ENCODE results near the gene FBN1. TPM values are rescaled to one million over a fixed set of nuclear protein-coding genes. Genes with fewer than 3 reads are reported as not detected.

Gene FBN1
- total and polyA plus RNA-seq, 2 of the 13 experiments (the other 11 are each of a cell fraction or from before 2014, with no cell fraction given), result 1.5 to 3.0 TPM

DNA sequence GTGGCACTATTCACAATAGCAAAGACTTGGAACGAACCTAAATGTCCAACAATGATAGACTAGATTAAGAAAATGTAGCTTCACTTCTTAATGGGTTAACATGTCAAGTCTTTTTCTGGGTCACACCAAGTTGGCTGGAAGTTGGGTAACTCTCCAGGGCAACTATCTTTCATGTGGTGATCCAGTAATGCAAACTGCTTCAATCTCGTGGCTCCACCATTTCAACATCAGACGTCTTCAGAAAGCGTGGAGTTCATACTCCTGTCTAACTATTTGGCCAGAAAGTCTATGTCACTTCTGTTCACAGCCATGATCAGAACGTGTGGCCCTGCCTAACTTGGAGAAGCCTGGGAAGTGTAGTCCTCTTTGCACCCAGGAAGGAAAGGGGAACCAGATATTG is 282.0 kb downstream of the FBN1 start:
- ATAC-seq (no peak), DNase-seq (ENCODE audit: low spot score) (no peak), FAIRE-seq (no peak)
- 0% methylated on average over 5 of the region's 5 CpGs for WGBS (ENCODE audit: low lambda C conversion rate)
- Histone ChIP-seq H3K4me1 (ENCODE audit: insufficient read depth, low read length) (no peaks in the 10 kb centered on the region), H2AFZ (ENCODE audit: low read length) (no peak overlapping the region), H3K9ac (ENCODE audit: insufficient read depth, low read depth, low read length) (no peak overlapping the region), H3K36me3 (replicated peaks in 1 of 2; ENCODE audit: control insufficient read depth in 1 of 2, insufficient read depth in 2 of 2, low read length in 2 of 2) (no peaks in the 10 kb centered on the region), H3K4me2 (ENCODE audit: low read depth, low read length) (no peak overlapping the region), H4K20me1 (ENCODE audit: insufficient read depth, low read length) (no peaks in the 10 kb centered on the region), H3K79me2 (ENCODE audit: insufficient read depth, low read length) (no peaks in the 10 kb centered on the region), H3K9me3 (ENCODE audit: low read length) (no peaks in the 10 kb centered on the region), H3K27me3 (ENCODE audit: control insufficient read depth in 1 of 2, insufficient read depth in 2 of 2, low read length in 2 of 2) (no peaks in the 10 kb centered on the region), H3K4me3 (replicated peaks in 1 of 3; ENCODE audit: insufficient read depth in 1 of 3, low read depth in 2 of 3, low read length in 3 of 3) (no peak overlapping the region), H3K27ac (ENCODE audit: extremely low read length, insufficient read depth, low read length) (no peak overlapping the region)
- BruUV-seq (replicated peaks), result no TSS peak
- in situ Hi-C loops (cut with HindIII; ENCODE audit: extremely low pct_ligation_motif_present, low pct_unique_long_range_greater_than_20kb) (loop anchor here (25.0 kb wide), 1 partner anchor 474 kb away; no protein-coding TSS in a partner anchor), intact Hi-C loops (cut with micrococcal nuclease; ENCODE audit: unreplicated experiment) (no loop called here)
- ChIA-PET CTCF (ENCODE audit: low intra/inter-chr PET ratio, low total read pairs) (no interaction called here), POLR2A (no interaction called here)
- TF ChIP-seq RNF2 (conservative IDR thresholded peaks at IDR 0.05; ENCODE audit: low read depth) (no peak), GZF1 (CRISPR knock-in tag; IDR thresholded peaks at IDR 0.05) (no peak), ARNT (IDR thresholded peaks at IDR 0.05) (no peak), PITX1 (CRISPR knock-in tag; IDR thresholded peaks at IDR 0.05) (no peak), NFATC3 (CRISPR knock-in tag; IDR thresholded peaks at IDR 0.05) (no peak), TARDBP (CRISPR knock-in tag; IDR thresholded peaks at IDR 0.05) (no peak), SUZ12 (IDR thresholded peaks at IDR 0.05; ENCODE audit: low read depth, low read length) (no peak), ZNF569 (CRISPR knock-in tag; IDR thresholded peaks at IDR 0.05; ENCODE audit: borderline replicate concordance) (no peak), ADNP (CRISPR knock-in tag; IDR thresholded peaks at IDR 0.05) (no peak), RARA (CRISPR knock-in tag; IDR thresholded peaks at IDR 0.05) (no peak), SKI (IDR thresholded peaks at IDR 0.05; ENCODE audit: partially characterized antibody) (no peak), PHB2 (IDR thresholded peaks at IDR 0.05; ENCODE audit: partially characterized antibody) (no peak)
- TF ChIP-seq, protein P1, sequence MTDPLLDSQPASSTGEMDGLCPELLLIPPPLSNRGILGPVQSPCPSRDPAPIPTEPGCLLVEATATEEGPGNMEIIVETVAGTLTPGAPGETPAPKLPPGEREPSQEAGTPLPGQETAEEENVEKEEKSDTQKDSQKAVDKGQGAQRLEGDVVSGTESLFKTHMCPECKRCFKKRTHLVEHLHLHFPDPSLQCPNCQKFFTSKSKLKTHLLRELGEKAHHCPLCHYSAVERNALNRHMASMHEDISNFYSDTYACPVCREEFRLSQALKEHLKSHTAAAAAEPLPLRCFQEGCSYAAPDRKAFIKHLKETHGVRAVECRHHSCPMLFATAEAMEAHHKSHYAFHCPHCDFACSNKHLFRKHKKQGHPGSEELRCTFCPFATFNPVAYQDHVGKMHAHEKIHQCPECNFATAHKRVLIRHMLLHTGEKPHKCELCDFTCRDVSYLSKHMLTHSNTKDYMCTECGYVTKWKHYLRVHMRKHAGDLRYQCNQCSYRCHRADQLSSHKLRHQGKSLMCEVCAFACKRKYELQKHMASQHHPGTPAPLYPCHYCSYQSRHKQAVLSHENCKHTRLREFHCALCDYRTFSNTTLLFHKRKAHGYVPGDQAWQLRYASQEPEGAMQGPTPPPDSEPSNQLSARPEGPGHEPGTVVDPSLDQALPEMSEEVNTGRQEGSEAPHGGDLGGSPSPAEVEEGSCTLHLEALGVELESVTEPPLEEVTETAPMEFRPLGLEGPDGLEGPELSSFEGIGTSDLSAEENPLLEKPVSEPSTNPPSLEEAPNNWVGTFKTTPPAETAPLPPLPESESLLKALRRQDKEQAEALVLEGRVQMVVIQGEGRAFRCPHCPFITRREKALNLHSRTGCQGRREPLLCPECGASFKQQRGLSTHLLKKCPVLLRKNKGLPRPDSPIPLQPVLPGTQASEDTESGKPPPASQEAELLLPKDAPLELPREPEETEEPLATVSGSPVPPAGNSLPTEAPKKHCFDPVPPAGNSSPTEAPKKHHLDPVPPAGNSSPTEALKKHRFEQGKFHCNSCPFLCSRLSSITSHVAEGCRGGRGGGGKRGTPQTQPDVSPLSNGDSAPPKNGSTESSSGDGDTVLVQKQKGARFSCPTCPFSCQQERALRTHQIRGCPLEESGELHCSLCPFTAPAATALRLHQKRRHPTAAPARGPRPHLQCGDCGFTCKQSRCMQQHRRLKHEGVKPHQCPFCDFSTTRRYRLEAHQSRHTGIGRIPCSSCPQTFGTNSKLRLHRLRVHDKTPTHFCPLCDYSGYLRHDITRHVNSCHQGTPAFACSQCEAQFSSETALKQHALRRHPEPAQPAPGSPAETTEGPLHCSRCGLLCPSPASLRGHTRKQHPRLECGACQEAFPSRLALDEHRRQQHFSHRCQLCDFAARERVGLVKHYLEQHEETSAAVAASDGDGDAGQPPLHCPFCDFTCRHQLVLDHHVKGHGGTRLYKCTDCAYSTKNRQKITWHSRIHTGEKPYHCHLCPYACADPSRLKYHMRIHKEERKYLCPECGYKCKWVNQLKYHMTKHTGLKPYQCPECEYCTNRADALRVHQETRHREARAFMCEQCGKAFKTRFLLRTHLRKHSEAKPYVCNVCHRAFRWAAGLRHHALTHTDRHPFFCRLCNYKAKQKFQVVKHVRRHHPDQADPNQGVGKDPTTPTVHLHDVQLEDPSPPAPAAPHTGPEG (CRISPR knock-in tag; IDR thresholded peaks at IDR 0.05), result no peak
- TF ChIP-seq, protein P2, sequence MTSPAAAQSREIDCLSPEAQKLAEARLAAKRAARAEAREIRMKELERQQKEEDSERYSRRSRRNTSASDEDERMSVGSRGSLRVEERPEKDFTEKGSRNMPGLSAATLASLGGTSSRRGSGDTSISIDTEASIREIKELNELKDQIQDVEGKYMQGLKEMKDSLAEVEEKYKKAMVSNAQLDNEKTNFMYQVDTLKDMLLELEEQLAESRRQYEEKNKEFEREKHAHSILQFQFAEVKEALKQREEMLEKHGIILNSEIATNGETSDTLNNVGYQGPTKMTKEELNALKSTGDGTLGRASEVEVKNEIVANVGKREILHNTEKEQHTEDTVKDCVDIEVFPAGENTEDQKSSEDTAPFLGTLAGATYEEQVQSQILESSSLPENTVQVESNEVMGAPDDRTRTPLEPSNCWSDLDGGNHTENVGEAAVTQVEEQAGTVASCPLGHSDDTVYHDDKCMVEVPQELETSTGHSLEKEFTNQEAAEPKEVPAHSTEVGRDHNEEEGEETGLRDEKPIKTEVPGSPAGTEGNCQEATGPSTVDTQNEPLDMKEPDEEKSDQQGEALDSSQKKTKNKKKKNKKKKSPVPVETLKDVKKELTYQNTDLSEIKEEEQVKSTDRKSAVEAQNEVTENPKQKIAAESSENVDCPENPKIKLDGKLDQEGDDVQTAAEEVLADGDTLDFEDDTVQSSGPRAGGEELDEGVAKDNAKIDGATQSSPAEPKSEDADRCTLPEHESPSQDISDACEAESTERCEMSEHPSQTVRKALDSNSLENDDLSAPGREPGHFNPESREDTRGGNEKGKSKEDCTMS (CRISPR knock-in tag; conservative IDR thresholded peaks at IDR 0.05), result no peak
- TF ChIP-seq, protein P3, sequence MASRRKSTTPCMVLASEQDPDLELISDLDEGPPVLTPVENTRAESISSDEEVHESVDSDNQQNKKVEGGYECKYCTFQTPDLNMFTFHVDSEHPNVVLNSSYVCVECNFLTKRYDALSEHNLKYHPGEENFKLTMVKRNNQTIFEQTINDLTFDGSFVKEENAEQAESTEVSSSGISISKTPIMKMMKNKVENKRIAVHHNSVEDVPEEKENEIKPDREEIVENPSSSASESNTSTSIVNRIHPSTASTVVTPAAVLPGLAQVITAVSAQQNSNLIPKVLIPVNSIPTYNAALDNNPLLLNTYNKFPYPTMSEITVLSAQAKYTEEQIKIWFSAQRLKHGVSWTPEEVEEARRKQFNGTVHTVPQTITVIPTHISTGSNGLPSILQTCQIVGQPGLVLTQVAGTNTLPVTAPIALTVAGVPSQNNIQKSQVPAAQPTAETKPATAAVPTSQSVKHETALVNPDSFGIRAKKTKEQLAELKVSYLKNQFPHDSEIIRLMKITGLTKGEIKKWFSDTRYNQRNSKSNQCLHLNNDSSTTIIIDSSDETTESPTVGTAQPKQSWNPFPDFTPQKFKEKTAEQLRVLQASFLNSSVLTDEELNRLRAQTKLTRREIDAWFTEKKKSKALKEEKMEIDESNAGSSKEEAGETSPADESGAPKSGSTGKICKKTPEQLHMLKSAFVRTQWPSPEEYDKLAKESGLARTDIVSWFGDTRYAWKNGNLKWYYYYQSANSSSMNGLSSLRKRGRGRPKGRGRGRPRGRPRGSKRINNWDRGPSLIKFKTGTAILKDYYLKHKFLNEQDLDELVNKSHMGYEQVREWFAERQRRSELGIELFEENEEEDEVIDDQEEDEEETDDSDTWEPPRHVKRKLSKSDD (CRISPR knock-in tag; IDR thresholded peaks at IDR 0.05; ENCODE audit: low read depth), result no peak
- TF ChIP-seq, protein P4, sequence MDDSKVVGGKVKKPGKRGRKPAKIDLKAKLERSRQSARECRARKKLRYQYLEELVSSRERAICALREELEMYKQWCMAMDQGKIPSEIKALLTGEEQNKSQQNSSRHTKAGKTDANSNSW (CRISPR knock-in tag; IDR thresholded peaks at IDR 0.05; ENCODE audit: borderline replicate concordance), result no peak
